ENCODE measurements around the gene PPP2R2D. TPM values are rescaled to one million over a fixed set of nuclear protein-coding genes. Genes with fewer than 3 reads are reported as not detected.

Gene PPP2R2D
- total and polyA plus RNA-seq, 12 donors, result 26.8 to 46.5 (median 35.1) TPM

DNA sequence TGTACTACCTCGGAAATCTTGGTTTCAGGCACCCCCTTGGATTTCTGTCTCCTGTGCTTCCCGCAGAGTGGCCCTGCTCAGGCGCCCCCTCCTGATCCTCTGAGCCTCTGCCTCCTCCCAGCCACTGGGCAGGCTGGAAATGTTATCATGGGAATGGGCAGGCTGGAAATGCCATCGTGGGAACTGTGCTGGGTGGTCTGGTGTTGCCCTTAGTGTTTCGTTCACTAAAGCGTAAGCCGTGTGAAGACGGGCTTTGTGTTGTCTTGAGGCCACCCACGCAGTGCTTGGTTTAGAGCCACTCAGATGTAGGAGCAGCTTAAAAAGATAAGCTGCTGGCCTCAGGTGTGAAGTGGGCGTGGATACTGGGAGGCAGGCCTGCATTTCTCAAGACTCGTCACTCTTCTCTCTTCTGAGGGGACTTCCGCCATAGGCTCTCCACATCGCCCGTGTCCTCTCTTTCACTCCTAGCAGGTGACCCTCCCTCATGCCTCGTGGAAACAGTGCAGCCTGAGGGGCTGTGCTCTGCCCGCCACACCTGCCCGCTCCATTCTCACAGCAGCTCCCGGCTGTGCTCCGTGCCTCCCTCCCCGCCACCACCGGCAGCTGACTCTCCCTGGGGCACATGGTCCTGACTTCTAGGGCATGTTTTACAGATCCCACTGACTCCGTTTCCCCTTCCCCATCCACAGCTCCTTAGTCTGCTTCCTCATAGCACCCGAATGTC lies 28.5 kb downstream of the PPP2R2D start:
- TF ChIP-seq, protein P1, sequence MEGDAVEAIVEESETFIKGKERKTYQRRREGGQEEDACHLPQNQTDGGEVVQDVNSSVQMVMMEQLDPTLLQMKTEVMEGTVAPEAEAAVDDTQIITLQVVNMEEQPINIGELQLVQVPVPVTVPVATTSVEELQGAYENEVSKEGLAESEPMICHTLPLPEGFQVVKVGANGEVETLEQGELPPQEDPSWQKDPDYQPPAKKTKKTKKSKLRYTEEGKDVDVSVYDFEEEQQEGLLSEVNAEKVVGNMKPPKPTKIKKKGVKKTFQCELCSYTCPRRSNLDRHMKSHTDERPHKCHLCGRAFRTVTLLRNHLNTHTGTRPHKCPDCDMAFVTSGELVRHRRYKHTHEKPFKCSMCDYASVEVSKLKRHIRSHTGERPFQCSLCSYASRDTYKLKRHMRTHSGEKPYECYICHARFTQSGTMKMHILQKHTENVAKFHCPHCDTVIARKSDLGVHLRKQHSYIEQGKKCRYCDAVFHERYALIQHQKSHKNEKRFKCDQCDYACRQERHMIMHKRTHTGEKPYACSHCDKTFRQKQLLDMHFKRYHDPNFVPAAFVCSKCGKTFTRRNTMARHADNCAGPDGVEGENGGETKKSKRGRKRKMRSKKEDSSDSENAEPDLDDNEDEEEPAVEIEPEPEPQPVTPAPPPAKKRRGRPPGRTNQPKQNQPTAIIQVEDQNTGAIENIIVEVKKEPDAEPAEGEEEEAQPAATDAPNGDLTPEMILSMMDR (IDR thresholded peaks at IDR 0.05), result no peak
- DNase-seq, result no peak
- H3K36me3 ChIP-seq, result peaks cover 0 to 9% (median 0%) of the 10 kb centered on the region in 9 donors
- ATAC-seq, result peak in 3 of 8 donors; percentile 5 to 16 (median 9)
- intact Hi-C loops (cut with DNase I), result no loop called here
- peaks cover 0 to 17% (median 8%) of the 10 kb centered on the region in 11 donors for H3K9me3 ChIP-seq
- no peaks in the 10 kb centered on the region for H3K27me3 ChIP-seq
- WGBS, 2 donors, result 73 to 77% methylated on average over 23 of the region's 23 CpGs
- H3K4me3 ChIP-seq, result no peak overlapping the region
- H3K4me1 ChIP-seq, result peaks cover 0 to 81% (median 71%) of the 10 kb centered on the region in 9 donors
- peak overlapping the region in 6 of 10 donors; percentile 31 to 60 (median 52) for H3K27ac ChIP-seq

DNA sequence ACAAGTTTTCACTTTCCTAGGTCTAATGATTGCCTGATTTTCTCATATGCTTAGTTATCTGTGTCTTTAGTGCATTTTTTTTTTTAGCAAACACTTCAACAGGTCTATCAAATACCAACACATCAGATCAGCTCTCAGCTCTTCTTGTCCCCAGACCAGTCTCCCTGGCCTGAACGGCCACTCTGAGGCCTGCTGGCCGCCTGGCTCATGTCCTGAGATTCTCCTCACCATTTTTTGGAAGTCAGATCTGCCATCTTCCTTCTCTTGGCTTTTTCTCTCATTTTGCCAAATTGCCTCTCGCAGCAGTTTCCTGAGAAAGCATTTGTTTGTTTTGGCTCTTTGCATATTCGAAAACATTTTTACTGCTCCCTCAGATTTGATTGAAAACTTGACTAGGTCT lies 29.3 kb downstream of the PPP2R2D start:
- TF ChIP-seq, protein P1 (IDR thresholded peaks at IDR 0.05), result no peak
- WGBS, 2 donors, result 49% methylated on average over 4 of the region's 4 CpGs

GRCh38 chr10:131930586-131931330 lies 29.9 kb downstream of the PPP2R2D start:
- Histone ChIP-seq H3K4me3 (no peak overlapping the region), H3K36me3 (peaks cover 0 to 24% (median 10%) of the 10 kb centered on the region in 9 donors), H3K9me3 (peaks cover 0 to 3% (median under 1%) of the 10 kb centered on the region in 11 donors), H3K27me3 (no peaks in the 10 kb centered on the region), H3K4me1 (peaks cover 0 to 93% (median 66%) of the 10 kb centered on the region in 9 donors), H3K27ac (peak overlapping the region in 6 of 10 donors; percentile 21 to 61 (median 41))
- intact Hi-C loops (cut with DNase I), result no loop called here
- DNase-seq (no peak), ATAC-seq (peak in 1 of 8 donors; percentile 20)
- WGBS, 2 donors, result 84 to 88% methylated on average over 16 of the region's 16 CpGs
- TF ChIP-seq, protein P1 (IDR thresholded peaks at IDR 0.05), result no peak

More for the DNA sequence above, 29.3 kb downstream of the PPP2R2D start:
- DNase-seq, result no peak
- peak in 1 of 8 donors; percentile 32 for ATAC-seq
- Histone ChIP-seq H3K9me3 (peaks cover 0 to 9% (median 7%) of the 10 kb centered on the region in 11 donors), H3K4me3 (no peak overlapping the region), H3K27ac (peak overlapping the region in 2 of 10 donors; percentile 17 to 61), H3K4me1 (peaks cover 0 to 90% (median 72%) of the 10 kb centered on the region in 9 donors), H3K27me3 (no peaks in the 10 kb centered on the region), H3K36me3 (peaks cover 0 to 18% (median 5%) of the 10 kb centered on the region in 9 donors)
- intact Hi-C loops (cut with DNase I), result no loop called here

GRCh38 chr10:131931981-131932380 lies 31.2 kb downstream of the PPP2R2D start:
- ATAC-seq, result peak in 4 of 8 donors; percentile 12 to 25 (median 17)
- no peak overlapping the region for H3K4me3 ChIP-seq
- H3K9me3 ChIP-seq, result no peaks in the 10 kb centered on the region
- 78 to 82% methylated on average over 13 of the region's 13 CpGs for WGBS, 2 donors
- H3K27ac ChIP-seq, result peak overlapping the region in 6 of 10 donors; percentile 21 to 61 (median 41)
- intact Hi-C loops (cut with DNase I), result no loop called here
- DNase-seq, result no peak
- H3K27me3 ChIP-seq, result no peaks in the 10 kb centered on the region
- H3K36me3 ChIP-seq, result peaks cover 0 to 32% (median 7%) of the 10 kb centered on the region in 9 donors
- TF ChIP-seq, protein P1 (IDR thresholded peaks at IDR 0.05), result no peak
- peaks cover 0 to 85% (median 63%) of the 10 kb centered on the region in 9 donors for H3K4me1 ChIP-seq
